ENCODE results near the gene CCDC88A.

- TF ChIP-seq CTCF (IDR thresholded peaks at IDR 0.05; ENCODE audit: insufficient read depth, low read depth, low read length) = no peak
- no peak for TF ChIP-seq EZH2 (IDR thresholded peaks at IDR 0.05; ENCODE audit: insufficient read depth, low read length)
Observed at GRCh38 chr2:55327470-55328230, 92.0 kb downstream of the CCDC88A start.

Data from astrocyte (in vitro differentiated cells and primary cell).